WTC11 (cell line): Measurements from ENCODE around the gene KIAA0232. TPM values are rescaled to one million over a fixed set of nuclear protein-coding genes. Genes with fewer than 3 reads are reported as not detected.

Experiments used
- ATAC-seq: fragments of 200-7000 bp; cut with Tn5 transposase; 2 replicates; pipeline ENCODE4 v1.10.0; 2021; ENCODE audit warnings: mild to moderate bottlenecking, moderate library complexity
- CTCF ChIA-PET: fragments of 300-600 bp; sonication (Branson Sonifier 250); formaldehyde crosslinking; loops from one replicate; lab custom pipeline; 2021; ENCODE audit warnings: antibody characterized with exemption; lab: Charles Lee
- POLR2A ChIA-PET: fragments of 350-600 bp; sonication (Branson Sonifier 250); formaldehyde crosslinking; loops from one replicate; lab custom pipeline; 2021; ENCODE audit warnings: antibody characterized with exemption; lab: Charles Lee
- DNase-seq: peaks from one replicate; pipeline ENCODE4 v3.0.0; 2021; ENCODE audit warnings: low spot score
- H3K27ac Mint-ChIP-seq: 2 replicates; pipeline ENCODE4 v1.8.0; 2021; ENCODE audit warnings: mixed read lengths
- H3K27me3 Mint-ChIP-seq: 2 replicates; pipeline ENCODE4 v1.8.0; 2021; ENCODE audit warnings: low read depth, mild to moderate bottlenecking, moderate library complexity, mixed read lengths
- H3K36me3 Mint-ChIP-seq: 2 replicates; pipeline ENCODE4 v1.8.0; 2021; ENCODE audit warnings: mixed read lengths
- H3K4me1 Mint-ChIP-seq: 2 replicates; pipeline ENCODE4 v1.8.0; 2022; ENCODE audit warnings: mixed read lengths
- H3K4me3 Mint-ChIP-seq: 2 replicates; pipeline ENCODE4 v1.8.0; 2021; ENCODE audit warnings: mild to moderate bottlenecking, moderate library complexity, mixed read lengths
- H3K9me3 Mint-ChIP-seq: 2 replicates; pipeline ENCODE4 v1.8.0; 2021; ENCODE audit warnings: mixed read lengths
- ELF4 ChIP-seq: sonication (generic); formaldehyde crosslinking; IDR thresholded peaks from 2 replicates; pipeline ENCODE4 v1.8.1; 2022; ENCODE audit warnings: low read depth, mild to moderate bottlenecking, moderate library complexity, missing genetic modification reagents
- ESRRA ChIP-seq: sonication (generic); formaldehyde crosslinking; IDR thresholded peaks from 2 replicates; pipeline ENCODE4 v1.8.1; 2022; ENCODE audit warnings: mild to moderate bottlenecking, missing genetic modification reagents, borderline replicate concordance
- JUN ChIP-seq: sonication (generic); formaldehyde crosslinking; IDR thresholded peaks from 2 replicates; pipeline ENCODE4 v1.8.0; 2023; ENCODE audit warnings: mild to moderate bottlenecking, missing genetic modification reagents
- KAT7 ChIP-seq: sonication (generic); formaldehyde crosslinking; IDR thresholded peaks from 2 replicates; pipeline ENCODE4 v1.8.1; 2023; ENCODE audit warnings: missing genetic modification reagents, mild to moderate bottlenecking, borderline replicate concordance
- NR2C2 ChIP-seq: sonication (generic); formaldehyde crosslinking; IDR thresholded peaks from 2 replicates; pipeline ENCODE4 v1.8.0; 2022; ENCODE audit warnings: mild to moderate bottlenecking, missing genetic modification reagents
- TEAD4 ChIP-seq: sonication (generic); formaldehyde crosslinking; IDR thresholded peaks from 2 replicates; pipeline ENCODE4 v1.8.0; 2022; ENCODE audit warnings: mild to moderate bottlenecking, missing genetic modification reagents
- TP53 ChIP-seq: sonication (generic); formaldehyde crosslinking; IDR thresholded peaks from 2 replicates; pipeline ENCODE4 v1.8.1; 2023; ENCODE audit warnings: mild to moderate bottlenecking, missing genetic modification reagents
- ZNF121 ChIP-seq: sonication (generic); formaldehyde crosslinking; IDR thresholded peaks from 2 replicates; pipeline ENCODE4 v1.8.0; 2023; ENCODE audit warnings: missing genetic modification reagents
- ZNF232 ChIP-seq: sonication (generic); formaldehyde crosslinking; IDR thresholded peaks from 2 replicates; pipeline ENCODE4 v1.8.0; 2022; ENCODE audit warnings: mild to moderate bottlenecking, missing genetic modification reagents
- ZNF317 ChIP-seq: sonication (generic); formaldehyde crosslinking; IDR thresholded peaks from 2 replicates; pipeline ENCODE4 v1.8.1; 2023; ENCODE audit warnings: low read depth, mild to moderate bottlenecking, moderate library complexity, missing genetic modification reagents, borderline replicate concordance
- ZNF416 ChIP-seq: fragments of 250-450 bp; sonication (Bioruptor Pico); IDR thresholded peaks from 2 replicates; pipeline ENCODE4 v1.9.0; 2021; ENCODE audit warnings: mild to moderate bottlenecking, inconsistent platforms
- total RNA-seq: library from RNA; stranded (reverse); gene quantifications from 3 replicates; pipeline ENCODE4 v1.2.3, GENCODE V29; 2021
- TF ChIP-seq, protein P1 (sequence below): fragments of 250-450 bp; sonication (Bioruptor Pico); IDR thresholded peaks from 2 replicates; pipeline ENCODE4 v1.9.0; 2021; ENCODE audit warnings: mild to moderate bottlenecking, borderline replicate concordance
- TF ChIP-seq, protein P2 (sequence below): sonication (generic); formaldehyde crosslinking; IDR thresholded peaks from 2 replicates; pipeline ENCODE4 v1.8.1; 2023; ENCODE audit warnings: mild to moderate bottlenecking, missing genetic modification reagents
- TF ChIP-seq, protein P3 (sequence below): sonication (generic); formaldehyde crosslinking; IDR thresholded peaks from 2 replicates; pipeline ENCODE4 v1.8.1; 2023; ENCODE audit warnings: mild to moderate bottlenecking, missing genetic modification reagents, moderate library complexity
- TF ChIP-seq, protein P4 (sequence below): sonication (generic); formaldehyde crosslinking; IDR thresholded peaks from 2 replicates; pipeline ENCODE4 v1.8.0; 2022; ENCODE audit warnings: mild to moderate bottlenecking, missing genetic modification reagents
- TF ChIP-seq, protein P5 (sequence below): sonication (generic); formaldehyde crosslinking; IDR thresholded peaks from 2 replicates; pipeline ENCODE4 v1.8.1; 2022; ENCODE audit warnings: missing genetic modification reagents, borderline replicate concordance
- TF ChIP-seq, protein P6 (sequence below): fragments of 250-450 bp; sonication (Bioruptor Pico); IDR thresholded peaks from 2 replicates; pipeline ENCODE4 v1.8.0; 2021; ENCODE audit warnings: mild to moderate bottlenecking

The KIAA0232 gene
- total RNA-seq, 1 experiment from 2014 or later, result 23.2 TPM

DNA sequence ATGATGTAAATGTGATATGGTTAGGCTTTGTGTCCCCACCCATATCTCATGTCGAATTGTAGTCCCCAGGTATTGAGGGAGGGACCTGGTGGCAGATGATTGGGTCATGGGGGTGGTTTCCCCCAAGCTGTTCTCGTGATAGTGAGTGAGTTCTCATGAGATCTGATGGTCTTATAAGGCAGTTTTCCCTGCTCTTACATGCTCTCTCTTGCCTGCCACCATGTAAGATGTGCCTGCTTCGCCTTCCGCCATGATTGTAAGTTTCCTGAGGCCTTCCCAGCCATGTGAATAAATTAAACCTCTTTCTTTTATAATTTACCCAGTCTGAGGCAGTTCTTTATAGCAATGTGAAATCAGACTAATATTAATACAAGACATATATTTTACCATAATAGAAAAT is 42.6 kb upstream of the KIAA0232 start (continued):
- TF ChIP-seq, protein P1, sequence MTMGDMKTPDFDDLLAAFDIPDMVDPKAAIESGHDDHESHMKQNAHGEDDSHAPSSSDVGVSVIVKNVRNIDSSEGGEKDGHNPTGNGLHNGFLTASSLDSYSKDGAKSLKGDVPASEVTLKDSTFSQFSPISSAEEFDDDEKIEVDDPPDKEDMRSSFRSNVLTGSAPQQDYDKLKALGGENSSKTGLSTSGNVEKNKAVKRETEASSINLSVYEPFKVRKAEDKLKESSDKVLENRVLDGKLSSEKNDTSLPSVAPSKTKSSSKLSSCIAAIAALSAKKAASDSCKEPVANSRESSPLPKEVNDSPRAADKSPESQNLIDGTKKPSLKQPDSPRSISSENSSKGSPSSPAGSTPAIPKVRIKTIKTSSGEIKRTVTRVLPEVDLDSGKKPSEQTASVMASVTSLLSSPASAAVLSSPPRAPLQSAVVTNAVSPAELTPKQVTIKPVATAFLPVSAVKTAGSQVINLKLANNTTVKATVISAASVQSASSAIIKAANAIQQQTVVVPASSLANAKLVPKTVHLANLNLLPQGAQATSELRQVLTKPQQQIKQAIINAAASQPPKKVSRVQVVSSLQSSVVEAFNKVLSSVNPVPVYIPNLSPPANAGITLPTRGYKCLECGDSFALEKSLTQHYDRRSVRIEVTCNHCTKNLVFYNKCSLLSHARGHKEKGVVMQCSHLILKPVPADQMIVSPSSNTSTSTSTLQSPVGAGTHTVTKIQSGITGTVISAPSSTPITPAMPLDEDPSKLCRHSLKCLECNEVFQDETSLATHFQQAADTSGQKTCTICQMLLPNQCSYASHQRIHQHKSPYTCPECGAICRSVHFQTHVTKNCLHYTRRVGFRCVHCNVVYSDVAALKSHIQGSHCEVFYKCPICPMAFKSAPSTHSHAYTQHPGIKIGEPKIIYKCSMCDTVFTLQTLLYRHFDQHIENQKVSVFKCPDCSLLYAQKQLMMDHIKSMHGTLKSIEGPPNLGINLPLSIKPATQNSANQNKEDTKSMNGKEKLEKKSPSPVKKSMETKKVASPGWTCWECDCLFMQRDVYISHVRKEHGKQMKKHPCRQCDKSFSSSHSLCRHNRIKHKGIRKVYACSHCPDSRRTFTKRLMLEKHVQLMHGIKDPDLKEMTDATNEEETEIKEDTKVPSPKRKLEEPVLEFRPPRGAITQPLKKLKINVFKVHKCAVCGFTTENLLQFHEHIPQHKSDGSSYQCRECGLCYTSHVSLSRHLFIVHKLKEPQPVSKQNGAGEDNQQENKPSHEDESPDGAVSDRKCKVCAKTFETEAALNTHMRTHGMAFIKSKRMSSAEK (CRISPR knock-in tag), result no peak
- no peak for TF ChIP-seq TEAD4 (CRISPR knock-in tag)

DNA sequence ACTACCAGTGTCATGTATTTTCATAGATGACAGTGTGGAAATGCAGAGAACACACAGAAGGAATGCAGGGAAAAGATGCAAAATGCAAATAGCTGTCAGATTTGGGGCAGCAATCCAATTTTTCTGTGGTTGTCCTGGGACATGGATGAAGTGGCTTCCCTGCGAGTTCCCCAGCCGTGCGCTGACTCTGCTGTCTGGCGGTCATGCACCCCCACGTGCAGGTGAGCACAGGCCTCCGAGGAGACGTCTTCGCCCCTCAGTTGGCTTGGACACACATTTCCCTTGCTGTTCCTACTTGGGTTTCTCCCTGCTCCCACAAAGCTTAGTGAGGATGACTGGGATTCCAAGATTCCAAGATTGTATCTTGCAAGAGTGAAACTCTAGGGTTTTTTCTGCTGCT is 42.2 kb upstream of the KIAA0232 start:
- POLR2A ChIA-PET, result no interaction called here
- Mint-ChIP-seq H3K4me1 (no peaks in the 10 kb centered on the region), H3K9me3 (peaks cover 11% of the 10 kb centered on the region), H3K27me3 (no peaks in the 10 kb centered on the region), H3K36me3 (no peaks in the 10 kb centered on the region), H3K27ac (no peak overlapping the region), H3K4me3 (no peak overlapping the region)
- DNase-seq, result no peak
- CTCF ChIA-PET, result no interaction called here
- TF ChIP-seq, protein P2, sequence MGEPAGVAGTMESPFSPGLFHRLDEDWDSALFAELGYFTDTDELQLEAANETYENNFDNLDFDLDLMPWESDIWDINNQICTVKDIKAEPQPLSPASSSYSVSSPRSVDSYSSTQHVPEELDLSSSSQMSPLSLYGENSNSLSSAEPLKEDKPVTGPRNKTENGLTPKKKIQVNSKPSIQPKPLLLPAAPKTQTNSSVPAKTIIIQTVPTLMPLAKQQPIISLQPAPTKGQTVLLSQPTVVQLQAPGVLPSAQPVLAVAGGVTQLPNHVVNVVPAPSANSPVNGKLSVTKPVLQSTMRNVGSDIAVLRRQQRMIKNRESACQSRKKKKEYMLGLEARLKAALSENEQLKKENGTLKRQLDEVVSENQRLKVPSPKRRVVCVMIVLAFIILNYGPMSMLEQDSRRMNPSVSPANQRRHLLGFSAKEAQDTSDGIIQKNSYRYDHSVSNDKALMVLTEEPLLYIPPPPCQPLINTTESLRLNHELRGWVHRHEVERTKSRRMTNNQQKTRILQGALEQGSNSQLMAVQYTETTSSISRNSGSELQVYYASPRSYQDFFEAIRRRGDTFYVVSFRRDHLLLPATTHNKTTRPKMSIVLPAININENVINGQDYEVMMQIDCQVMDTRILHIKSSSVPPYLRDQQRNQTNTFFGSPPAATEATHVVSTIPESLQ, result no peak
- TF ChIP-seq ESRRA (CRISPR knock-in tag) (no peak), ZNF317 (no peak), JUN (no peak), KAT7 (CRISPR knock-in tag) (no peak), TP53 (CRISPR knock-in tag) (no peak), NR2C2 (CRISPR knock-in tag) (no peak), ZNF416 (CRISPR knock-in tag) (no peak), ZNF232 (CRISPR knock-in tag) (no peak), ZNF121 (CRISPR knock-in tag) (no peak), ELF4 (no peak)
- TF ChIP-seq, protein P3, sequence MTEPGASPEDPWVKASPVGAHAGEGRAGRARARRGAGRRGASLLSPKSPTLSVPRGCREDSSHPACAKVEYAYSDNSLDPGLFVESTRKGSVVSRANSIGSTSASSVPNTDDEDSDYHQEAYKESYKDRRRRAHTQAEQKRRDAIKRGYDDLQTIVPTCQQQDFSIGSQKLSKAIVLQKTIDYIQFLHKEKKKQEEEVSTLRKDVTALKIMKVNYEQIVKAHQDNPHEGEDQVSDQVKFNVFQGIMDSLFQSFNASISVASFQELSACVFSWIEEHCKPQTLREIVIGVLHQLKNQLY (CRISPR knock-in tag), result no peak
- TF ChIP-seq, protein P4, sequence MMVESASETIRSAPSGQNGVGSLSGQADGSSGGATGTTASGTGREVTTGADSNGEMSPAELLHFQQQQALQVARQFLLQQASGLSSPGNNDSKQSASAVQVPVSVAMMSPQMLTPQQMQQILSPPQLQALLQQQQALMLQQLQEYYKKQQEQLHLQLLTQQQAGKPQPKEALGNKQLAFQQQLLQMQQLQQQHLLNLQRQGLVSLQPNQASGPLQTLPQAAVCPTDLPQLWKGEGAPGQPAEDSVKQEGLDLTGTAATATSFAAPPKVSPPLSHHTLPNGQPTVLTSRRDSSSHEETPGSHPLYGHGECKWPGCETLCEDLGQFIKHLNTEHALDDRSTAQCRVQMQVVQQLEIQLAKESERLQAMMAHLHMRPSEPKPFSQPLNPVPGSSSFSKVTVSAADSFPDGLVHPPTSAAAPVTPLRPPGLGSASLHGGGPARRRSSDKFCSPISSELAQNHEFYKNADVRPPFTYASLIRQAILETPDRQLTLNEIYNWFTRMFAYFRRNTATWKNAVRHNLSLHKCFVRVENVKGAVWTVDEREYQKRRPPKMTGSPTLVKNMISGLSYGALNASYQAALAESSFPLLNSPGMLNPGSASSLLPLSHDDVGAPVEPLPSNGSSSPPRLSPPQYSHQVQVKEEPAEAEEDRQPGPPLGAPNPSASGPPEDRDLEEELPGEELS (CRISPR knock-in tag), result no peak
- TF ChIP-seq, protein P5, sequence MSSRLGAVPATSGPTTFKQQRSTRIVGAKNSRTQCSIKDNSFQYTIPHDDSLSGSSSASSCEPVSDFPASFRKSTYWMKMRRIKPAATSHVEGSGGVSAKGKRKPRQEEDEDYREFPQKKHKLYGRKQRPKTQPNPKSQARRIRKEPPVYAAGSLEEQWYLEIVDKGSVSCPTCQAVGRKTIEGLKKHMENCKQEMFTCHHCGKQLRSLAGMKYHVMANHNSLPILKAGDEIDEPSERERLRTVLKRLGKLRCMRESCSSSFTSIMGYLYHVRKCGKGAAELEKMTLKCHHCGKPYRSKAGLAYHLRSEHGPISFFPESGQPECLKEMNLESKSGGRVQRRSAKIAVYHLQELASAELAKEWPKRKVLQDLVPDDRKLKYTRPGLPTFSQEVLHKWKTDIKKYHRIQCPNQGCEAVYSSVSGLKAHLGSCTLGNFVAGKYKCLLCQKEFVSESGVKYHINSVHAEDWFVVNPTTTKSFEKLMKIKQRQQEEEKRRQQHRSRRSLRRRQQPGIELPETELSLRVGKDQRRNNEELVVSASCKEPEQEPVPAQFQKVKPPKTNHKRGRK (CRISPR knock-in tag), result no peak
- TF ChIP-seq, protein P6, sequence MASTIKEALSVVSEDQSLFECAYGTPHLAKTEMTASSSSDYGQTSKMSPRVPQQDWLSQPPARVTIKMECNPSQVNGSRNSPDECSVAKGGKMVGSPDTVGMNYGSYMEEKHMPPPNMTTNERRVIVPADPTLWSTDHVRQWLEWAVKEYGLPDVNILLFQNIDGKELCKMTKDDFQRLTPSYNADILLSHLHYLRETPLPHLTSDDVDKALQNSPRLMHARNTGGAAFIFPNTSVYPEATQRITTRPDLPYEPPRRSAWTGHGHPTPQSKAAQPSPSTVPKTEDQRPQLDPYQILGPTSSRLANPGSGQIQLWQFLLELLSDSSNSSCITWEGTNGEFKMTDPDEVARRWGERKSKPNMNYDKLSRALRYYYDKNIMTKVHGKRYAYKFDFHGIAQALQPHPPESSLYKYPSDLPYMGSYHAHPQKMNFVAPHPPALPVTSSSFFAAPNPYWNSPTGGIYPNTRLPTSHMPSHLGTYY (CRISPR knock-in tag), result no peak
- no peak for ATAC-seq
